H1 (cell line): ENCODE measurements around the gene NAV2. TPM values are rescaled to one million over a fixed set of nuclear protein-coding genes. Genes with fewer than 3 reads are reported as not detected.

Source experiments
- CTCF ChIA-PET: fragments of 300-600 bp; sonication (Branson Sonifier 250); formaldehyde crosslinking; loops from one replicate; lab custom pipeline; 2021; ENCODE audit not compliant: partially characterized antibody; lab: Charles Lee
- POLR2A ChIA-PET: fragments of 300-600 bp; sonication (Branson Sonifier 250); formaldehyde crosslinking; loops from one replicate; lab custom pipeline; 2021; ENCODE audit warnings: inconsistent platforms; ENCODE audit not compliant: partially characterized antibody; lab: Charles Lee
- DNase-seq, 2 experiments: peaks; one replicate each; pipeline versions ENCODE4 v3.0.0 to v3.0.0-alpha.2; 2010 to 2022; ENCODE audit warnings: low spot score in 2 of 2, low read depth in 1 of 2, mixed read lengths in 1 of 2
- FAIRE-seq: peaks from 2 replicates; lab custom pipeline; 2011; peaks lifted over from hg19 to GRCh38; lab: Jason Lieb, UNC
- H2AFZ ChIP-seq: 2 replicates; pipeline ENCODE4 v1.8.1; 2012; ENCODE audit warnings: low read length, inconsistent platforms
- H2AK5ac ChIP-seq: 2 replicates; pipeline ENCODE4 v1.6.1; 2013; ENCODE audit warnings: low read depth, low read length
- H2BK120ac ChIP-seq: replicated peaks from 2 replicates; pipeline ENCODE3; 2013; ENCODE audit warnings: low read depth, low read length, inconsistent platforms
- H2BK12ac ChIP-seq: 2 replicates; pipeline ENCODE4 v1.6.1; 2013; ENCODE audit warnings: low read depth, low read length
- H2BK15ac ChIP-seq: 2 replicates; pipeline ENCODE4 v1.6.1; 2013; ENCODE audit warnings: low read length
- H2BK20ac ChIP-seq: 2 replicates; pipeline ENCODE4 v1.6.1; 2013; ENCODE audit warnings: low read length
- H2BK5ac ChIP-seq: 2 replicates; pipeline ENCODE4 v1.6.1; 2013; ENCODE audit warnings: low read depth, low read length
- H3K14ac ChIP-seq: 2 replicates; pipeline ENCODE4 v1.6.1; 2013; ENCODE audit warnings: inconsistent platforms; ENCODE audit not compliant: insufficient read length
- H3K18ac ChIP-seq: 2 replicates; pipeline ENCODE4 v1.6.1; 2013; ENCODE audit warnings: low read length; ENCODE audit errors: extremely low read depth
- H3K23ac ChIP-seq: 2 replicates; pipeline ENCODE4 v1.6.1; 2013; ENCODE audit warnings: inconsistent platforms; ENCODE audit not compliant: insufficient read length
- H3K23me2 ChIP-seq: 2 replicates; pipeline ENCODE4 v1.6.1; 2013; ENCODE audit warnings: low read depth, low read length
- H3K27ac ChIP-seq: 2 replicates; pipeline ENCODE4 v1.6.1; 2011; ENCODE audit warnings: low read depth, low read length, inconsistent platforms
- H3K27me3 ChIP-seq, 4 experiments: replicated peaks in 1 of 4; 1 replicate in 1 of 4; 2 replicates in 3 of 4; pipeline versions ENCODE4 v1.6.1 to v1.8.1; 2011 to 2013; ENCODE audit warnings: low read length in 3 of 4, mild to moderate bottlenecking in 3 of 4, inconsistent platforms in 2 of 4, mixed read lengths in 2 of 4, moderate library complexity in 1 of 4; ENCODE audit not compliant: control insufficient read depth in 3 of 4, insufficient read depth in 3 of 4; ENCODE audit errors: extremely low read depth in 1 of 4
- H3K36me3 ChIP-seq, 4 experiments: 2 replicates each; pipeline versions ENCODE4 v1.6.1 to v1.8.1; 2011 to 2013; ENCODE audit warnings: mild to moderate bottlenecking in 4 of 4, low read length in 3 of 4, moderate library complexity in 2 of 4, control low read depth in 1 of 4, inconsistent platforms in 1 of 4; ENCODE audit not compliant: insufficient read depth in 4 of 4, control insufficient read depth in 2 of 4
- H3K4ac ChIP-seq: replicated peaks from 2 replicates; pipeline ENCODE3; 2013; ENCODE audit warnings: low read length, low read depth, mixed read lengths, inconsistent platforms; ENCODE audit not compliant: insufficient read length
- H3K4me1 ChIP-seq, 4 experiments: replicated peaks in 1 of 4; 1 replicate in 1 of 4; 2 replicates in 3 of 4; pipeline versions ENCODE4 v1.6.1 to v1.8.1; 2011 to 2013; ENCODE audit warnings: low read length in 3 of 4, inconsistent platforms in 2 of 4, mixed read lengths in 1 of 4; ENCODE audit not compliant: insufficient read depth in 4 of 4, control insufficient read depth in 3 of 4
- H3K4me2 ChIP-seq, 2 experiments: 2 replicates each; pipeline versions ENCODE4 v1.6.1 to v1.8.1; 2011 to 2013; ENCODE audit warnings: low read depth in 2 of 2, low read length in 2 of 2, control low read depth in 1 of 2, inconsistent platforms in 1 of 2, mild to moderate bottlenecking in 1 of 2; ENCODE audit not compliant: insufficient read depth in 1 of 2
- H3K4me3 ChIP-seq, 4 experiments: fragments of 200-600, 300-600 bp in 1 of 4; sonication (generic), shearing (Covaris generic), sonication (Bioruptor Twin) in 1 of 4; 2 replicates each; pipeline versions ENCODE4 v1.5.1 to v1.8.1; 2011 to 2016; ENCODE audit warnings: low read length in 4 of 4, low read depth in 3 of 4, control low read depth in 2 of 4, inconsistent platforms in 2 of 4, mild to moderate bottlenecking in 2 of 4, mixed read lengths in 1 of 4, moderate library complexity in 1 of 4; ENCODE audit not compliant: insufficient read depth in 2 of 4; ENCODE audit errors: extremely low read depth in 1 of 4
- H3K56ac ChIP-seq: replicated peaks from 2 replicates; pipeline ENCODE3; 2013; ENCODE audit warnings: low read depth, mild to moderate bottlenecking, mixed read lengths, low read length, inconsistent platforms; ENCODE audit not compliant: insufficient read length
- H3K79me1 ChIP-seq: 2 replicates; pipeline ENCODE4 v1.6.1; 2013; ENCODE audit warnings: low read depth, low read length, control low read depth
- H3K79me2 ChIP-seq, 2 experiments: 2 replicates each; pipeline versions ENCODE4 v1.6.1 to v1.8.1; 2012 to 2013; ENCODE audit warnings: low read length in 2 of 2, mild to moderate bottlenecking in 2 of 2, inconsistent platforms in 1 of 2; ENCODE audit not compliant: insufficient read depth in 2 of 2, control insufficient read depth in 1 of 2
- H3K9ac ChIP-seq, 4 experiments: replicated peaks in 1 of 4; 1 replicate in 1 of 4; 2 replicates in 3 of 4; pipeline versions ENCODE4 v1.6.1 to v1.8.1; 2011 to 2013; ENCODE audit warnings: low read depth in 3 of 4, low read length in 3 of 4, control low read depth in 2 of 4, mild to moderate bottlenecking in 2 of 4, moderate library complexity in 2 of 4, inconsistent platforms in 1 of 4; ENCODE audit errors: extremely low read depth in 1 of 4
- H3K9me3 ChIP-seq, 2 experiments: 2 replicates each; pipeline versions ENCODE4 v1.6.1 to v1.8.1; 2012 to 2013; ENCODE audit warnings: mild to moderate bottlenecking in 2 of 2, moderate library complexity in 2 of 2, control low read depth in 1 of 2, inconsistent platforms in 1 of 2, low read depth in 1 of 2, low read length in 1 of 2, mixed read lengths in 1 of 2; ENCODE audit not compliant: insufficient read depth in 2 of 2
- H4K20me1 ChIP-seq, 2 experiments: replicated peaks in 1 of 2; 2 replicates each; pipeline versions ENCODE3 to v1.8.1; 2011 to 2013; ENCODE audit warnings: inconsistent platforms in 2 of 2, low read length in 2 of 2, mild to moderate bottlenecking in 1 of 2; ENCODE audit not compliant: insufficient read depth in 2 of 2, control insufficient read depth in 1 of 2
- H4K5ac ChIP-seq: 2 replicates; pipeline ENCODE4 v1.6.1; 2013; ENCODE audit warnings: low read length, low read depth, mixed read lengths, inconsistent platforms; ENCODE audit not compliant: insufficient read length
- H4K8ac ChIP-seq: 2 replicates; pipeline ENCODE4 v1.8.0; 2013; ENCODE audit warnings: mild to moderate bottlenecking, moderate library complexity, low read length, inconsistent platforms; ENCODE audit not compliant: insufficient read depth; ENCODE audit errors: extremely low read depth
- H4K91ac ChIP-seq: replicated peaks from 2 replicates; pipeline ENCODE3; 2013; ENCODE audit warnings: low read length, mixed read lengths, inconsistent platforms; ENCODE audit not compliant: insufficient read length
- ATF2 ChIP-seq: IDR thresholded peaks from 2 replicates; pipeline ENCODE4 v1.6.1; 2012; ENCODE audit warnings: low read length, inconsistent platforms
- BACH1 ChIP-seq: IDR thresholded peaks from 2 replicates; pipeline ENCODE4 v1.6.1; 2012; ENCODE audit warnings: low read length, improper control_type of control experiment
- BCL11A ChIP-seq, 2 experiments: IDR thresholded peaks; one replicate each; pipeline ENCODE4 v1.6.1; 2011; ENCODE audit warnings: low read depth in 2 of 2, low read length in 2 of 2, mild to moderate bottlenecking in 2 of 2
- CHD2 ChIP-seq: IDR thresholded peaks from 2 replicates; pipeline ENCODE4 v1.6.1; 2012; ENCODE audit warnings: low read length, improper control_type of control experiment
- NANOG ChIP-seq: IDR thresholded peaks from 2 replicates; pipeline ENCODE4 v1.6.1; 2011; ENCODE audit warnings: low read length, low read depth, mild to moderate bottlenecking, inconsistent platforms; ENCODE audit not compliant: insufficient read depth, poor library complexity, severe bottlenecking
- PHF8 ChIP-seq: fragments of 200-600 bp; sonication (generic); conservative IDR thresholded peaks from 2 replicates; pipeline ENCODE4 v1.7.1; 2012; ENCODE audit warnings: low read depth, mild to moderate bottlenecking, inconsistent platforms, low read length, moderate library complexity
- POLR2AphosphoS5 ChIP-seq: IDR thresholded peaks from 2 replicates; pipeline ENCODE4 v1.6.1; 2011; ENCODE audit warnings: low read depth, low read length
- RBBP5 ChIP-seq: IDR thresholded peaks from 2 replicates; pipeline ENCODE4 v1.7.1; 2012; ENCODE audit warnings: low read depth, mild to moderate bottlenecking, inconsistent platforms, low read length, moderate library complexity, borderline replicate concordance
- RXRA ChIP-seq: IDR thresholded peaks from 2 replicates; pipeline ENCODE4 v1.6.1; 2011; ENCODE audit warnings: low read depth, mild to moderate bottlenecking, low read length, moderate library complexity; ENCODE audit not compliant: insufficient read depth
- SIRT6 ChIP-seq: IDR thresholded peaks from one replicate; pipeline ENCODE4 v1.7.1; 2012; ENCODE audit warnings: low read length, inconsistent platforms
- TCF12 ChIP-seq: IDR thresholded peaks from 2 replicates; pipeline ENCODE4 v1.6.1; 2011; ENCODE audit warnings: low read depth, mild to moderate bottlenecking, low read length
- WGBS, 2 experiments: shearing (Covaris generic) in 1 of 2; methylation state at CpG; one replicate each; pipeline versions ENCODE4 v1.1.6 to v1.1.7; 2013 to 2015; ENCODE audit warnings: low lambda C conversion rate in 2 of 2, mixed read lengths in 2 of 2, inconsistent platforms in 1 of 2, low coverage in 1 of 2, missing lambda C conversion rate in 1 of 2; ENCODE audit not compliant: insufficient replicate concordance in 2 of 2, insufficient coverage in 1 of 2, insufficient read length in 1 of 2; ENCODE audit errors: extremely low coverage in 1 of 2, missing lambda C conversion rate in 1 of 2; 5-methylcytosine and 5-hydroxymethylcytosine counted together
- polyA plus RNA-seq, 7 experiments: library from polyadenylated mRNA; depleted of rRNA in 3 of 7; stranded (reverse) in 5 of 7; unstranded in 2 of 7; fragments of >200 nt in 5 of 7; fragments of 200-250 nt in 2 of 7; gene quantifications; 1 replicate in 5 of 7; 2 replicates in 1 of 7; 4 replicates in 1 of 7; pipeline versions ENCODE4 v1.2.1 to v1.2.3, GENCODE V29; 2011 to 2013; ENCODE audit warnings: missing spikeins in 2 of 7, mixed read lengths in 2 of 7
- total RNA-seq: library from RNA; stranded (reverse); fragmentation: NEBNext Ultra II Directional; extraction: Animal tissue kit (Norgen Biotek cat#: 25700); gene quantifications from 2 replicates; pipeline ENCODE4 v1.2.1, GENCODE V29; 2021
- TF ChIP-seq, protein P1 (sequence below): IDR thresholded peaks from 2 replicates; pipeline ENCODE4 v1.6.1; 2012; ENCODE audit warnings: inconsistent platforms

The NAV2 gene
- total and polyA plus RNA-seq, 2 of the 8 experiments (the other 6 are each of a cell fraction or from before 2014, with no cell fraction given): 35.6 to 73.6 TPM

DNA sequence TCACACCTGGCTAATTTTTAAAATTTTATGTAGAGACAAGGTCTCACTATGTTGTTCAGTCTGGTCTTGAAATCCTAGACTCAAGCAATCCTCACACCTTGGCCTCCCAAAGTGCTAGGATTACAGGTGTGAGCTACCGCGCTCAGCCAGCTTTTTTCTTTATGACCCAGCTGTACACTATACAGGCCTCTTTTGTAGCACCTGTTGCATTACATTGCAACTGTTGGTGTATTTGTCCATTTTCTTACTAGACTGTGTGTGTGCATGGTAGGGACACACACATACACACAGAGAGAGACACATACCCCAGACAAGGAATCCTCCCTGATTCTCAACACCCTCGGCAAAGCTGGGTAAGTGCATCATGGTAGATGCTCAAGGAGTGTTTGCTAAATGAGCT lies 61.7 kb downstream of the NAV2 start:
- Histone ChIP-seq H3K18ac (no peak overlapping the region), H3K27ac (no peak overlapping the region), H2BK120ac (peak overlapping the region; percentile 60), H3K4me3 (no peak overlapping the region), H2BK20ac (peak overlapping the region; percentile 94), H3K23ac (no peak overlapping the region), H3K79me1 (peaks cover 4% of the 10 kb centered on the region; the same call in 1 of the 2 replicates), H2AFZ (no peak overlapping the region), H2BK15ac (0 out of 2 replicates have a peak overlapping the region, but pooled peaks have one; percentile 3), H2BK12ac (peak overlapping the region; percentile 11; the same call in 1 of the 2 replicates), H4K91ac (peak overlapping the region; percentile 22), H3K4ac (peak overlapping the region; percentile 29), H3K9ac (no peak overlapping the region), H4K5ac (no peak overlapping the region), H2AK5ac (no peak overlapping the region), H3K23me2 (peaks cover 9% of the 10 kb centered on the region; the same call in 1 of the 2 replicates), H3K4me1 (peaks cover 21 to 43% (median 34%) of the 10 kb centered on the region in 4 experiments), H3K27me3 (no peaks in the 10 kb centered on the region), H3K36me3 (no peaks in the 10 kb centered on the region), H4K20me1 (no peaks in the 10 kb centered on the region), H3K56ac (no peak overlapping the region), H3K4me2 (no peak overlapping the region), H3K79me2 (peaks cover 0 to 19% of the 10 kb centered on the region in 2 experiments; a peak in 2 of 4 replicates), H3K9me3 (no peaks in the 10 kb centered on the region), H3K14ac (no peak overlapping the region), H4K8ac (no peak overlapping the region), H2BK5ac (peak overlapping the region; percentile 91; the same call in 1 of the 2 replicates)
- no peak for FAIRE-seq
- POLR2A ChIA-PET: no interaction called here
- no peak for DNase-seq
- CTCF ChIA-PET: interaction anchor here (0.6 to 4.9 kb wide), 17 partner anchors 8 to 1801 kb away, joined by 3 to 24 read pairs (median 3); no protein-coding TSS in a partner anchor
- 81% methylated on average over 3 of the region's 3 CpGs; no CpG with 5 or more reads in 1 of the 2 experiments for WGBS, 2 experiments
- TF ChIP-seq BCL11A (IDR thresholded peaks at IDR 0.05; ENCODE audit: low read depth in 2 of 2, low read length in 2 of 2) (no peak), ATF2 (no peak), CHD2 (no peak), SIRT6 (no peak), POLR2AphosphoS5 (no peak), TCF12 (no peak), RXRA (no peak), BACH1 (no peak), NANOG (no peak), RBBP5 (no peak), PHF8 (no peak)
- TF ChIP-seq, protein P1, sequence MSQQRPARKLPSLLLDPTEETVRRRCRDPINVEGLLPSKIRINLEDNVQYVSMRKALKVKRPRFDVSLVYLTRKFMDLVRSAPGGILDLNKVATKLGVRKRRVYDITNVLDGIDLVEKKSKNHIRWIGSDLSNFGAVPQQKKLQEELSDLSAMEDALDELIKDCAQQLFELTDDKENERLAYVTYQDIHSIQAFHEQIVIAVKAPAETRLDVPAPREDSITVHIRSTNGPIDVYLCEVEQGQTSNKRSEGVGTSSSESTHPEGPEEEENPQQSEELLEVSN: no peak
